Measurements from ENCODE around the gene GDPD2.

Gene GDPD2

GRCh38 chrX:70437921-70438665 lies 15.0 kb downstream of the GDPD2 start:
- no peak for DNase-seq

- no peak for DNase-seq
These were observed 15.9 kb downstream of the GDPD2 start for GRCh38 chrX:70439016-70439415.

GRCh38 chrX:70442224-70442623 lies 19.1 kb downstream of the GDPD2 start:
- no peak for DNase-seq

- peak; percentile 12 for DNase-seq
These were observed 21.3 kb downstream of the GDPD2 start, which contains the start of gene DLG3 for GRCh38 chrX:70444326-70444945. DLG3 (plus strand) TSS chrX:70444835; CDS start chrX:70445202, 367 bp downstream.

- no peak for DNase-seq
These were observed 22.0 kb downstream of the GDPD2 start for GRCh38 chrX:70444946-70445656.

GRCh38 chrX:70445951-70446350 lies 22.8 kb downstream of the GDPD2 start:
- DNase-seq = no peak

GRCh38 chrX:70446380-70447350 lies 23.6 kb downstream of the GDPD2 start:
- no peak for DNase-seq

- DNase-seq = no peak
These were observed 26.4 kb downstream of the GDPD2 start for GRCh38 chrX:70449457-70449966.

GRCh38 chrX:70452143-70452733 lies 29.1 kb downstream of the GDPD2 start:
- peak; percentile 83 for DNase-seq

GRCh38 chrX:70453024-70453618 lies 30.0 kb downstream of the GDPD2 start:
- DNase-seq = no peak

- peak; percentile 90 for DNase-seq
These were observed 31.6 kb downstream of the GDPD2 start for GRCh38 chrX:70454441-70455365.

- peak; percentile 4 for DNase-seq
These were observed 32.5 kb downstream of the GDPD2 start for GRCh38 chrX:70455366-70456202.

- no peak for DNase-seq
These were observed 33.1 kb downstream of the GDPD2 start for GRCh38 chrX:70456256-70456655.

GRCh38 chrX:70461026-70461425 lies 37.9 kb downstream of the GDPD2 start:
- DNase-seq = no peak

- no peak for DNase-seq
These were observed 40.9 kb downstream of the GDPD2 start for GRCh38 chrX:70464051-70464450.

GRCh38 chrX:70466968-70467367 lies 43.9 kb downstream of the GDPD2 start:
- DNase-seq = no peak

GRCh38 chrX:70468709-70469108 lies 45.6 kb downstream of the GDPD2 start:
- DNase-seq = no peak

GRCh38 chrX:70470850-70471289 lies 47.8 kb downstream of the GDPD2 start:
- no peak for DNase-seq

GRCh38 chrX:70476166-70476933 lies 53.2 kb downstream of the GDPD2 start:
- DNase-seq = no peak

Measured in NCI-H510A treated with DMSO at 0.1 percent for 48 hours (cell line).